ENCODE measurements around the gene RPL36A.
A peak's percentile ranks its signal among the peaks of the same experiment; 100 is the strongest.

Gene RPL36A

DNA sequence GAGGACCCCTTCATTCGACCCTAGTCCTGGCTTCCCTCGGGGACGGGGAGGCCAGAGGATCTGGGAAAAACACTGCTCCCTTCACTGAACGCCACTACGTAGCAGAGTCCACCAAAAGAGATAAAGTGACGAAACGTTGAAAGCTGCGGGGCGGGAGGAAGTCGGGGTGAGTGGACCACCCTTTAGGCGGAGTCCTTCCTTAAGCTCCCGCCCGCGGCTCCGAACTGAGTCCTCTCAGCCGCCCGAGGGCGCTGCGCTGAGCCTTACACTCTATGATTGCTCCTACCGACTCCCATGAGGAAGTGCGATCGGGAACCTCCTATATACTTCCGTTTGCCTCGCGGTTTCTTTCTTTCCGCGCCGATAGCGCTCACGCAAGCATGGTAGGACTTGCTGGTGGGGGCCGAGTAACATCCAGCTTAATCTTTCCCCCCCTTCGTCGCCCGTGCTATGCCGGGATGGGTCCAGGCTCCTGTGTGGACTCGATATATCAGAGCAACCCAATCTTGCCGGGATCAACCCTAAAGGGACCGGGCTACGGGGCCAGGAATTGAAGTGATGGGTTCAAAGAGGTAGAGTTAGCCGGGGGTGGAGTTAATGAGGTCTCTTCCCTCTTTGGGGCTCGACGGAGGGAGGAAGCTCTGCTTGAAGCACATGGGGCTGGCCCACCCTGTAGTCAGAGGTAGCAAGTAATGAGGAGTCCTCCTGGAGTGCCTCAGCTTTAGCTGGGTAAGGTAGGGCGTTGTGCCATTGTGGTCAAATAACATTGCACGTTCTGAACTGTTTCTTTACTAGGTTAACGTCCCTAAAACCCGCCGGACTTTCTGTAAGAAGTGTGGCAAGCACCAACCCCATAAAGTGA lies at the start of gene RPL36A:
RPL36A (plus strand) TSS at position 348 of the 862 bp plus-strand sequence; CDS start at position 381, 33 bp downstream.
- peak; percentile 68 to 70 for DNase-seq (ENCODE audit: low read depth in 2 of 2)

DNA sequence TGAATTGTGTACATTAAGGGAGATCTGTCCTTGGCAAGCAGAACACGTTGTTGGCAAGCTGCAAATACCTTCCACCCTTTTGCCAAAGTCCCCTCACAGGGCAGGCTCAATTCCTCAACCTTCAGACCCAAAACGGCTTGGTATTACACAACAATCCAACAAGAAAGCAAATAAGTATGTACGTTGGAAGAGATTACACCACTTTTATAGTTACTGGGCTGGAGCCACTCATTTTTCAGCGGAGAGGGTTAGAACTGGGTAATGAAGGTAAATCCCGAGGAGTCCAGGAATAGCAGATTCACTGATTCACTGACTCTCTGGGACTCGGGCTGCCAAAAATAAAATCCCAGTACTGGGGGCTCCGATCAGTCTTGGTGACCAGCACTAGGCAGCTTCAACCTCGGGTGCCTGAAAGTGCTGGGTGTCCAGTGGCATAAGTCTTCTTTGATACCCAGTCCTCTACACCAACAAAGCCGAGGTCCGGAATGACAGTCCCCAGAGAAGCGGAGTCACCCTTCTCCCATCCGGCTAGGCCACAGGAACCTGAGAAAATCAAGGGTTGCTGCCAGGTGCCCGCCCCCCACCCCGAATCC lies 42.9 kb upstream of the RPL36A start:
- no peak for DNase-seq (ENCODE audit: low read depth in 2 of 2)

DNA sequence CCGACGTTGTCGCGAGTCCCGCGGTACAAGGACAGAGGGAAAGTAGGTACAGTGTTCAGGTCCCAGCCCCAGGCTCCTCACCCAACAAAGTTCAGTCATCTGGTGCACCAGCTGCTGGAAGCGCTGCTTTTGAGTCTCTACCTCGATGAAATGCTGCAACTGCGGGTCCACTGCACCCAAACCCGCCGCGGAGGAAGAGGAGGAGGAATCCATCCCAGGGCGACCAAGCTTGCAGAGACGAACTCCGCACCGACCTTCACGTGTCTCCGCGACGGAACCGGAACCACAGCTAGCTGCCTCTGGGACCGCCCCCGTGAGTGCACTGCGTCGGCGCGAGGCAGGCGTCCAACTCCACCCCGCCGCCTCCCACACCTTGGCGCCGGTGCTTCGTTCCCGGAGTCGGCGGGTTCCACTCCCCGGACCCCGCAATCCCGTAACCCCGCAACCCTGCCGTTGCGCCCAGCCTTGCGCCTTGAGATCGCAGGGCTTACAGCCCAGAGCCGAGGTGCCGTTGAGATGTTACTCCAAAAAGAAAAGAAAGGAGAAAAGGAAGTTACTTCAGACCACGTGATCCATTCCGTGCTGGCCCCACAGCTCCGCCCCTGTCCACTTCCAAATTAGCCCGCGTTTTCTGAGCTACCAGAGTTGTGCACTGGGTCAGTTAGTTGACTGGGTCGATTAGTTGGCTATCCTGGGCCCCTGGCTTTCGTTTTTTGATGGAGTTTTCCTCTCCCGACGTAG lies 42.2 kb upstream of the RPL36A start, which contains the start of gene TIMM8A:
TIMM8A (minus strand) TSS at position 291 of the 741 bp plus-strand sequence; CDS start at position 213, 78 bp downstream.
- DNase-seq (ENCODE audit: low read depth in 2 of 2) = peak; percentile 52 to 66

DNA sequence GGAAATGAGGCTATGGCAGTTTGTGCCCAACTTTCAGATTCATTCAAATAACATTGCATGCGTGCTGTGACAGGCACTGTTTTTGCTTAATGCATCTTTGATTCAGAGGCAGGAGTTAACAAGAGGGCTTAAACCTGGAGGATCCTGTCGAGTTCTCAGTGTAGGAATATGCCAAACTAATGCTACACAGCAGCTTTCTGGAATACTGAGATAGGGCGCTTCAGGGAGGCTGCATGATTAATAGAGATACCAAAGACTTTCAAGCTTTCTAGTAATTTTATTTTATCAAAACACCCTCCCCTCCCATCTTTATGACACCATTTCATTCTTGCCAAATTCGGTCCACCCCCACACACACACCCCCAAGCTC lies 41.6 kb upstream of the RPL36A start:
- no peak for DNase-seq (ENCODE audit: low read depth in 2 of 2)

DNA sequence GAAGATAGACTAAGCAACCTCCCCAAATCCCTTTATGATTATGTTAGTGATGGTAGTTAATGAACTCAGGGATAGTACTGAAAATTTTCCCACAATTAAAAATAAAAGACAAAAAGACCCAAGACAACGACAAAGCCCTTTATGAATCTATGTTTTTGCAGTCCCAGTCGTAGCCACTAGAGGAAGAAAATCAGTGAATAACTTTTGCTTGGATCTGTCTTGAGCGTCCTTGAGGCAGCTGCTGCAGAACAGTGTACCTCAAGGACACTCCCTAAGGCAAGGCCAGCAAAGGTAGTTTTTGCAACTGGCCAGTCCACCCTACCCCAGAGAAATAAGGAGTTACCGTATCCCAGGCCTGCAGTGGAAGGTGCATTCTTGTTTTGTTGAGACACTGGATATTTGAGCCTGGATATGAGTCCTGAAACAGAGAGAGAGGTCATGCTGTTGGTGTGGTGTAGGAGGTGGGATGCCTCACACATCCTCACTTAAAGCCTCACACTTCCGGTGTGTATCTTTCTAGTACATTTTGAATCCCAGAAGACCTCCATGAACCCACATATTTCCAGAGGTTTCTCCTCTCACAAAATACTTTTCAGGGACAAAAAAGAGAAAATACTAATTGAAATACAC lies 33.5 kb upstream of the RPL36A start:
- no peak for DNase-seq (ENCODE audit: low read depth in 2 of 2)

DNA sequence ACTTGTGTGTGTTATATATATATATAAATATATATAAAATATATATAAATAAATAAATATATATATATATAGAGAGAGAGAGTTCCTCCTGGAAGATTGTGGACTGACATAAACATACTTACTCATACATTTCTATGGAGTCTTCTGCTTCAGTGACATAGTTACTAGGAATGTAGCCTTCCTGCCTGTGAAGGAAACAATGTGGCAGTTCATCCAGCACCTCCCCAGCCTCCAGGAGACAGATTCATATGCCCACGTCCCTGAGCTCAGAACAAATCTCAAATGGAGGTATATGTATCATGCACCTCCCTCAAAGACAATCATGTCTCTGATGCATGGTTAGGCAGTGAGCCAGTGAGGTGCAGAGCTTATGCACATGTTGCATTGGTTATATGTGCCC lies 30.8 kb upstream of the RPL36A start:
- DNase-seq (ENCODE audit: low read depth in 2 of 2) = no peak

DNA sequence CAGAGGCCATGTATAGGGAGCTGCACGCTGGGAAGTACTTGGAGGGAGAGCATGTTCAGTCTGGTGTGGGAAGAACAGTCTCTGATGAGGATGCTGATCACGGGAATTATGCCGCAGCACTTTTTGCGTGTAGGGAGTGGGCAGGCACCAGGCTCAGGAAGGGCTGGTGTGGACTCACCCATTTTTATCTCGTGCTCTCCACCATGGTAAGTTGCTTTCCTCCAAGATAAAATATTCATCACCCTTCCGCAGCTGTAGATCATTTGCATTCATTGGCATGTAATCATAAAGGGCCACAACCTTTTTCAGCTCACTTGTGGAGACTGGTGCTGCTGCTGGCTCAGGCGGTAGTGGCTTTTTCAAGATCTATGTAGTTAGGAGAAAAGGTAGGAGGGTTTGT lies 30.4 kb upstream of the RPL36A start:
- DNase-seq (ENCODE audit: low read depth in 2 of 2) = no peak

DNA sequence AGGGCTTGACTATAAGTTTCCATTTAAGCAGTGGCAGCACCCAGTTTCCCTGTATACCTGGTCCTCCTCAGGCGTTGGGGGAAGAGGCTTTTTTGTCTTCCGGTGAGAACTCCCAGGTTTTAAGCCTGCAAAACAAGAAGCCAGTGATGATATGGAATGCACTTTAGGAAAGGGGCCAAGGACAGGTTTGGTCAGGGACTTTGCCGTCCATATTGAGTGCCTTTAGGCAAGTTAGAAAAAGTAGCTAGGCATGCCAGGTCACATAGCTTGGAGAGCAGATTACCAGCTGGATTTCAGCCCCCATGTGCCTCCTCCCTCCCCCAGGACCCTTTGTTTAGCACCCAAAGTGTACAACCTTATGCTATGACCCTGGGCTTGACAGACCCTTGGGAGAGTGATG lies 28.7 kb upstream of the RPL36A start:
- no peak for DNase-seq (ENCODE audit: low read depth in 2 of 2)

DNA sequence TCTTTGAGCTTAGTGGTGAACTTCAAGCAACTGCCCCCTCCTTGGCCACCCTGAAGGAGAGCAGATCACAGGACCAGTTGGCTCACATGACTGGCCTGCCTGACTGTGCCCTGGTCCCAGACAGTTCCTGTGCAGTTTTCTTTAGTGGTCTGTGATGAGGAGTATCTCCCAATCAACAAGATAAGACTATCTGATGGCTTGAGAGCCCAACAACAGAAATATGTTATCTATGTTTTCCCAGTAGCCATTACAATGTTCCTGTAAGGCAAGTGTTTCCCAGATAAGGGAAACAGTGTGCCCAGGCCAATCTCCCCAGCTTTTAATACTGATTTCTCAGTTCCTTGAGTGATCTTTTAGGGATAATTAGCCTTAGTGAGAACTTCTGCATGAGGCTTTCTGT lies 28.1 kb upstream of the RPL36A start:
- no peak for DNase-seq (ENCODE audit: low read depth in 2 of 2)

DNA sequence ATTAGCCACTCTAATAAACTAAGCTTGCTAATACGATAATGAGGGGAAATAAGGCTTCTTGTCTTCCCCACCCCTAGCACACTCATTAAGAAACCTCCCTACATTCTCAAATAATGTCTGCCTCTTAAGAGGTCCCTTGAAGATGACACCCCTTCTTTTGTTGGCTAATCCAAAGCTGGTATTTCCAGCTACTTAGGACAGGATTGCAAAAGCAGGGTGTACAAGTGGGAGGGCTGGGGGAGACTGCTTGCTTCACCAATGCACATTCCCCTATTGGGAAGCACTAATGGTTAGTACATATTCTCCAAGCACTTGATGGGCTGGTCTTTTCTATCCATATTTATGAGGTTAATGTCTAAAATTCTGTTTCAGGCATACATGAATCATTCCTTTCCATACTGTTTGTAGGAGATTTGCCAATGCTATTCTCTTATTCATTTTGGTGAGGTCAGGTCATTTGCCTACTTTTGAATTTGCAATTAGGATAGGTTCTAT lies 25.5 kb upstream of the RPL36A start:
- no peak for DNase-seq (ENCODE audit: low read depth in 2 of 2)

DNA sequence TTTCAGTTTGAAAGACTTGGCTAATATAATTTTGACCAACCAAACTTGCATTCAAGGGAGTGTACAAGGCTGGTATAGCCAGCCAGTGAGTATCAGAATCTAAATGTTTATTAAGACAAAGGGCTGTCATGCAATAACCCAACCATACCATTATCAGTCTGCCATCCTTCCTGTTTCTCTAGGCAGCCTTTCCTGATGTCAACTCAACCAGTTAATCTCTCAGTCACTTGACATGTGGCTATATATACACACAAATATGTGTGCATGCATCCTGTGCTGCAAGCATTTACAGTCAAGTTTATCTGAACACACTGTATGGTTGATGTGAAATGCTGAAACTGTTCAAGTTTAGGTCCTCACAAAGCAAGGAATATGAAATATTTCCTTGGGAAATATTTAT lies 22.0 kb upstream of the RPL36A start:
- no peak for DNase-seq (ENCODE audit: low read depth in 2 of 2)

DNA sequence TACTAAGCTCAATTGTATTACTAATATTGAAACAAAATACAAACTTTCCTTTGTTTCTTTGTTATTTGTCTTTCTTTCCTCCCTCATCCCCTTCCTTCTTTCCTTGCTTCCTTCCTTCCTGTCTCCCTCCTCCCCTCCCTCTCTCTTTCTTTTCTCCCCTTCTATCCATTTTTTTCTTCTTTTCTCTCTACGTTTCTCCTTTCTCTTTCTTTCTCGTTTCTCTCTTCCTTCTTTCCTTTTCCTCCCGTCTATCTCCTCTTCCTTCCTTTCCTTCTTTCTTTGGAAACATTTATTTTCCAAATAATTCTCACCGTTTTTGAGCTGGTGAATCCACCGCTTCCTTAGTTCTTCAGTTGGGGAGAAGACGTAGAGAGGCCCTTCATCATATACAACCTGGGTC lies 21.1 kb upstream of the RPL36A start:
- DNase-seq (ENCODE audit: low read depth in 2 of 2) = no peak

DNA sequence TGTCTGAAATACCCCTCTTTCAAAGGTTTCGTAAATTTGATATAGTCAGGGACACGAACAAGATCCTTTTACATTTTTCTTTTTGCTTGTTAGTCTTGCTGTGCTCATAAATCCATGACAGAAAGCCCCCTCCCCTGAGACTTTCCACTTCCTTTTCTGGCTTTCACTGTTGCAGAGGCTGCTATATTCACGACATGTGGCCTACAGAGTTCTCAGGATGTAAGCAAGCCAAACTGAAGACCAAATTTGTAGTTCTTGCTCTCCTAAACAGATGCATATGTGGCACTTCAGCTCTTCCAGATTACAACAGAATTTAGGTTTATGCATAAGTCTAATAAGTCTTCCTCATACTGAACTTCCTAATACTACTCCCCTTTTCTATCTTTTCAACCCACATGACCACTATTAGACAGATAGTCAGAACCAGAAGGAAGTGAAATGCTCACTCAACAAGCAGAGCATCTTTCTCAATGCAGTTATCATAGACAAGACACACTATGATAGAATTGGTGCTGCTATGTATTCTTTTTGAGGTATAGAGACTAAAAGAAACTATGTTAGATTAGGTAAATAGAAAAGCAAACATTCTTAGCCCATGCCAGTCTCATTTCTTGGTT lies 19.8 kb upstream of the RPL36A start:
- no peak for DNase-seq (ENCODE audit: low read depth in 2 of 2)

DNA sequence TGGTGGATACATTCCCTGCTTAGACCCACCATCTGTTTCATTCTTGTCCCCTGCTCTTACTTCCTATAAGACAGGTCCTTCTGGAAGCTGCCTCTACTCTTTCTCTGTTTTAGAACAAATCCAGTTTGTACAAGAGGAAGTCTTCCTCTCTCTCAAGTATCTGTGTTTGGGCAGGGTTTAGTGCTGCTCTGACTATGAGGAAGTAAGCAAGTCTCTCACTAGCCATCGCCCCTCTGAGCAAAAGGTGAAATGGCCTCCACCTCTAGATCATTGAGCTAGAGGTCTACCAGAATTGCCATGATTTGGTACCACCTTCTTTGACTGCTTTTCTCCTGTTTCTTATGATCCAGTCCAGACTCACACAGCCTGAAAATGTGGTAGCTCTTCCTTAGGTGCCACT lies 13.3 kb upstream of the RPL36A start:
- no peak for DNase-seq (ENCODE audit: low read depth in 2 of 2)

DNA sequence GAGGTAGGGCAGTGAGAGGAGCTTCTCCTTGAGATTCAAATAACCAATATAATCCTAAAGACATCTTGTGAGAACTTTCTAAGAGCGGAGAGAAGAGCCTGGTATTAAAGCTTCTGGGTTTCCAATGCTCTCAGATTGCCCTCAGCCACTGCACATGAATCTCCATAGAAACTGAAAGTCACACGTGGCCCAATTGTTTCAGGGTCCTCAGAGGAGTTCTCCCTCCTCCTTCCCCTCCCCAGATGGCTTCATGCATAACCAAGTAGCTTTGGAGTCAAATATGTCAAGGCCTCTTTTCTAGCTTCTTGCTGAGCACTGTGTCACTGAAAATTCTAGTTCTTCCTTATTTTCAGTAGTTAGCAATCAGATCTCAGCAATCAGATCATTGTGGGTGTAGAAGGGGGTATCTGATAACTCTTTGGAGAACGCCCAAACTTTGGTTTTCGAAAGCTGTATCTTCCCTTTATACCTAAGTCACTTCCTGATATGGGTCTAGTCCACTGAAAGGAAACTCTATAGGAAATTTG lies 7.1 kb upstream of the RPL36A start:
- DNase-seq (ENCODE audit: low read depth in 2 of 2) = no peak

DNA sequence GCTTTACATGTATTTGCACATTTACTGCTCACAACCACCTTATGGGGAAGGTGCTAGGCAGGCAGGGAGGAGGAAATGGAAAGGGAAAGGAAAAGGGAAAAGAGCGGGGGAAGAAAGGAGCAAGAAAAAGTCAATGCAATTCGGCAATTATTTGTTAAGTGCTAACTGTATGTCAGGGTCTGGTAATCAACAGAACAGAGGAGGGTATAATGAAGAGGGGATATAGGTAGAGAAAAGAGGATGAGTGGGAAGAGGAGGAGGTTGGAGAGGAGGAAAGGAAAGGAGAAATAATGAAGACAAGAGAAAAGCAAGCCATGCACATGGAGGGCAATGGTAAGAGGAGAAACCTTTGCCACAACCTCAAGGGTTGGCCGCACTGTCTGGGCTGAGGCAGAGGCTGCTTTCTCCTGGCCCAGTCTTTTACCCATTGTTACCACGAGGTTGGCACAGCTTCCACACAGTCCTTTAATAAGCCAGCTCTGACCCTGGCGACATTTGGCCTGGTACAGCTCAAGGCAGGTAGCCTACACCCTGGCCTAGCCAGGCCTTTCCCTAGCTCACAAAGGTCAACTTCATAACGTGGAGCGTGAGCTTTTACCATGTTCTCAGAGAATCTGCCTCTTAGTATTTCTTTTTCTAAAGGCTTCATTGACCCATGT lies 5.7 kb upstream of the RPL36A start:
- DNase-seq (ENCODE audit: low read depth in 2 of 2) = no peak

DNA sequence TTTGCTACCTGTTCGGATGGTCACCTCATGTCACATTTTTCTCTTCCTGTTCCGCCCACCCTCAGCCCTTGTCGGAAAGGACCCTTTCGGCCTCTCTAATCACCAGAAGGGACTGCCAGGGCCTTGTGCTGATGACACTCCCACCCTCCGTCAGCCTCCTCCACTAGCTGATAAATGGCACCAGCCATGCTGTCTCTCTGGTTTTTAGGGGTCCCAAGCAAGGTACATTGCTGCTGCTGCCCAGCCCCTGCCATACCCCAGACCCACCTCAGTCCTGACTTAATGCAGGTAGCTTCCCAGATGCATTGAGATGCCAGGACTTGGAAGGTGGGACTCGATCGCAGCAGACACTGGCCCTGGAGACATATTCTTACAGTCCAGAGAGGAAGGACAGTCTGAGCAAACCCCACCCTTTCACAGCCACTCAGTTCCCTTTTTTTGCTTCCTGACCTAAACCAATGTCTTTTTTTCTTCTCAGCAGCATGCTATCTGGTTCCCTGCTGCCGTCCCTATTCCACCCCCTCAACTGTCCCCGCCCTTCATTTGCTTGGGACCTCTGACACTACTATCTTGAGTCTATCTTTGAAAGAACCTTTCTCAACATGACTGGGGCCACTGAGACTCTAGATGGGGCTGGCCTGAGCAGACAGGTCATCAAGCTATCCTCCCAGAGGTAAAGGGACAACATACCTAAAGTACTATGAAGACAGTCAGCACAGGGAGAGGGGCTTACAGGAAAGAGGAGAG lies 4.8 kb upstream of the RPL36A start, which contains the start of gene BTK:
BTK (minus strand) TSS at position 397 of the 747 bp plus-strand sequence. CDS start 10,907 bp downstream, outside the sequence.
- no peak for DNase-seq (ENCODE audit: low read depth in 2 of 2)

DNA sequence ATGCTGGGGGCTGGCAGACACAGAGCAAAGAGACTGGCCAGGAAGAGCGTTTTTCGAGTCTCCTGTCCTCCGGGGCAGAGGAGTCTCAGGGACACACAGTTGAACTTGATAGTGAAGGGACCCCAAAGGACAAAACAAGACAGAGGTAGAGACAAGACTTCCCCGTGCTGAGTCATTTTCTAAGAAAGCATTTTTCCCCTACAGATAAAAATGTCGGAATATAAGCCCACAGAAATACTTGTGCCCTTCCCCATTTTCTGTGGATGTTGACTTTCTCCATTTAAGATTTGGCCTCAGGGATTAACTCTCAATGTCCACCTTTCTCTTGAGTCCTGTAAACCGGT lies 4.3 kb upstream of the RPL36A start:
- DNase-seq (ENCODE audit: low read depth in 2 of 2) = no peak

DNA sequence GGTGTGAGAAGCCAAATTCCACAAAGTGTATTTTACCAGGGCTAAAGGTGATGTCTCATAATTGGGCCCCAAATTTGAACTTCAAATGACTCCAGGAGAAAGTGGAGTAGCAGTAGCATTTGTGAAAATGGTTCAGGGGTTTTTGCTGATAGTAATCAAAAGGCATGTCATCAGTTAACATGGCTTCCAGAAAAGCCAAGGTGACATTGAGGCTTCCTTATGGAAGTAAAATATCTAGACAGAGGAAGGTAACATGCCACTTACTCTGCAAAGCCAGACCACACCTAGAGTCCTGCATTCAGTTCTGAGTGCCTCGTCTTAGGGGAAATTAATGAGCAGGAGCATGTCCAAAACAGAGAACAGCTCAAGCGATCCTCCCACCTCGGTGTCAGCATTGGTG lies 2.2 kb upstream of the RPL36A start:
- DNase-seq (ENCODE audit: low read depth in 2 of 2) = no peak

DNA sequence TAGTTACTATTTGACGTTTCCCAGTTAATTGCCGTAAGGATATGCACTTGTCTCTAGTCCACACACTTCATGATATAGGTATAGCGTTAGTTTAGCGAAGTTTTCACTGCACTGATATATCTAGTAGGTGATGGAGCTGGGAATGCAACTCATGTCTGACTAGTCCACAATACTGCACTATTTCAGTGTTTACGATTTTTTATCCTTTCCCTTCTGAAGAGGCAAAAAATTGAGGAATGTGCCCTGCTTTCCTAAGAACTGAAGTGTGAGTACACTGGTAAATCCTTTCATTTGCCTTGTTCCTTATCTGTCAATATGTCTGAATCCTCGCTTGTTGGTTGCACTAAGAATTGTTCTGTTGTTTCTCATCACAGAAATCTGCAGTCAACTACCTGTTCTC lies 1.0 kb downstream of the RPL36A start:
- no peak for DNase-seq (ENCODE audit: low read depth in 2 of 2)
